HL-60/S4 treated with retinoic acid at 250 ng/mL for 4 days and 3 days (cell line): ENCODE data around the gene NFIX.

Experiments
- in situ Hi-C: fragments of 300-500 bp; cut with MboI; formaldehyde crosslinking; loops from 2 replicates; pipeline ENCODE4 v1.7.0; 2022; ENCODE audit warnings: low sequenced_read_pairs

Gene NFIX

DNA sequence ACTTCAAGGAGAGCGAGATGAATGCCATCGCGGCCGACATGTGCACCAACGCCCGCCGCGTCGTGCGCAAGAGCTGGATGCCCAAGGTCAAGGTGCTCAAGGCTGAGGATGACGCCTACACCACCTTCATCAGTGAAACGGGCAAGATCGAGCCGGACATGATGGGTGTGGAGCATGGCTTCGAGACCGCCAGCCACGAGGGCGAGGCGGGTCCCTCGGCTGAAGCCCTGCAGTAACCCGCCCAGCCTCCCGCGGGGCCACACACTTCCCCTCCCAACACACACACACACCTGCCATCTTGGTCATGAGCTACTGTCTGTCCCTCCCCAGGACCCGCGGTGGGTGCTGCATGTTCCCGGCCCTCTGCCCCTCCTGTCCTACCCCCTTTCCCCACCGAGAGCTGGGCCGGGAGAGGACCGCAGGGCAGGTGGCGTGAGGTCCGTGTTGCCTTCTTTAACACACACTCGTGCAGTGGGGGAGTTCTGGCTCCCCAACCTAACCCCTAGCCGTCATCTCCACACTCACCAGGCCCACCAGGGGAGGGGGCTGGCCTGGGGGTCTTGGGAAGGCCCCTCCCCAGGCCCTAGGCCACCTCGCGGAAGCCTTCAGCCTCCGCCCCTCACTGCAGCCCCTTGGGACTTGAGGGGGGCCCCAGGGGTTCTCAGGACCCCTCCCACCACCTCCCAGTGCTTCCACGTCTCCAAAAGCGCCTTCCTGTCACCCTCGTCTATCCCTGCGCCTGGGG is 143.1 kb downstream of the NFIX start:
- in situ Hi-C loops: no loop called here

DNA sequence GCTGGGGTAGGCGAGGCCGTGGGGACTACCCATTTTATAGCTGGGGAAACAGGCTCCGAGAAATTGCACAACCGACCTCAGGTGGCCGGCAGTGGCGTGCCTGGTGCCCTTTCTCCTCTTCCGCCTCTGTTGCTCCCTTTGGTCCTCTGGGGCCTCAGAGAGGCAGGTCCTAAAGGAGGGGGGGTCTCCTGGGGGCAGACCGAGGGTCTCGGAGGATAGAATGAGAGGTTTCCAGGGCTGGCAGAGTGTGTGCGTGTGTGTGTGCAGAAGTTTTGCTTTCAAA is 143.6 kb downstream of the NFIX start:
- in situ Hi-C loops: no loop called here

- in situ Hi-C loops: no loop called here
Observed at GRCh38 chr19:13139633-13140311, 144.5 kb downstream of the NFIX start.

DNA sequence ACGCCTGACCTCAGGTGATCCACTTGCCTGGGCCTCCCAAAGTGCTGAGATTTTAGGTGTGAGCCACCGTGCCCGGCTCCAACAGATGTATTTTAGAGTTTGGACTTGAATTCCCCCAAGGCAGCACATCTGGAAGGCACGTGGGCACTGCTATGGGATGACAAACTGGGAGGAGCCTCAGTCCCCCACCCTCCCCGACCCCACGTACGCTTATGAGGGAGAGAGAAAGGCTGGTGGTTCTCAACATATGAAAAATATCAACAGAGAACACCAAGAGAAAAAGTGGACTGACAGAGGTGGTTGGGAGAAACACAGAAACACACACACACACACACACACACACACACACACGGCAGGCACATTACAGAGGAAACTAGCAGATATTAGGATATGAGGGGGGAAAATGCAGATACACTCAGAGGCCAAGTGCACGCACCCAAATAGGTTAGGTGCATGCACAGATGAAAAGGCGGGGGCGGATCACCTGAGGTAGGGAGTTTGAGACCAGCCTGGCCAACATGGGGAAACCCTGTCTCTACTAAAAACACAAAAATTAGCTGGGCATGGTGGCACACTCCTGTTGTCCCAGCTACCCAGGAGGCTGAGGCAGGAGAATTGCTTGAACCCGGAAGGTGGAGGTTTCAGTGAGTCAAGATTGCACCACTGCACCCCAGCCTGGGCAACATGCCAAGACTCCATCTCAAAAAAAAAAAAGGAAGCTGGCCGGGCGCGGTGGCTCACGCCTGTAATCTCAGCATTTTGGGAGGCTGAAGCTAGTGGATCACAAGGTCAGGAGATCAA is 151.7 kb downstream of the NFIX start:
- in situ Hi-C loops: no loop called here
